Muscle of arm (tissue), 12 donors: Measurements from ENCODE around the gene RBFOX2. TPM values are rescaled to one million over a fixed set of nuclear protein-coding genes. Genes with fewer than 3 reads are reported as not detected.

Source experiments
- DNase-seq: peaks from one replicate; pipeline ENCODE4 v3.0.0-alpha.2; 2013
- polyA plus RNA-seq, 12 donors: library from polyadenylated mRNA; unstranded; fragments of 120-200 nt; gene quantifications; one replicate each; pipeline ENCODE4 v1.2.1, GENCODE V29; 2013; ENCODE audit not compliant: insufficient read length in 12 of 12

Gene RBFOX2
- polyA plus RNA-seq, 12 donors = 180 to 394 (median 218) TPM

- no peak for DNase-seq
Measured at GRCh38 chr22:35870517-35871293, 157.9 kb downstream of the RBFOX2 start.

- no peak for DNase-seq
Measured at GRCh38 chr22:35868938-35869337, 159.7 kb downstream of the RBFOX2 start.

- DNase-seq = no peak
Measured at GRCh38 chr22:35866651-35867050, 162.0 kb downstream of the RBFOX2 start.

DNA sequence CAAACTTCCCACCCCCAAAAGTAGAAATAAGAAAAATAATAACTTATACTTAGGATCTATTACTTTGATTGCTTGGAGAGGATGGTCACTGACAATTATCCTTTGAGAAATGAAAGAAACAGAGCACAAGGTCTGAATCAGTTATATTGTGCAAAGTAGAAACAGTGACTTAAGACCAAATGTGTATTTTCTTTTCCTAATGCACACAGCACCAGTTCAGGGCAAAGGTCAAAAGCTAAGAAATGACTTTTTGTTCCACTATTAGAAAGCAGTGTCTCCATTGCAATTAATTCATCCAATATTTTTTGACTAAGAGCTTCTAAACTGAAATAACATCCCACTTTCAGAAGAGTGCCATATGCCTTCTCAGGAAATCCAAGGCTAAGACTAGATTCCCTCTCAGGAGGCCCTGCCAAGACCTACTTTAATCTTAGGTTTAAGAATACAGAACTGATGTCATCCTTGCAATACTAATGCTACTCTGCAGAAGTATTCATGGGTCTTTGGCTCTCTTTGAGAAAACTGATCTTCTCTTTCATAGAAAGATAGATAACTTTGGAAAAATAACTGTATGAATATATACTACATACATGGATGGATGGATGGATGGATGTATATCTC, 164.0 kb downstream of the RBFOX2 start:
- no peak for DNase-seq

DNA sequence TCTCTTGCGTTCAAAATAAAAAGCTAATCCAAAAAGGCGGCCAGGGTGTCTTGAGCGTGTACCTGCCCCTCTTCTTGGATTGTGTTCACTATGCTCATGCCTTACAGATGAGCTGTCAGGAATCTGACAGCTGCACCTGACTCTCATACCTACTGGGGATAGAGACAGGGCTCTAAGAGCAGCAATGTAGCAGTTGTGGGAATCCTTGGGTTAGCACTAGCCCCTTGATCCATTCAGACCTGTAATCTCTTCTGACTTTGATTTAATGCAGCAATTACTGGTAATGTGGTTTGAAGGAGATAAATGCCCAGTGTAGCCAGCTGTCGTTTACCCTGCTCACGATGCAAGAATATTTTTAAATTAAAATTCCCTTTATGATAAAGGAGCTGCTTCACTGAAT, 165.2 kb downstream of the RBFOX2 start:
- DNase-seq = no peak

DNA sequence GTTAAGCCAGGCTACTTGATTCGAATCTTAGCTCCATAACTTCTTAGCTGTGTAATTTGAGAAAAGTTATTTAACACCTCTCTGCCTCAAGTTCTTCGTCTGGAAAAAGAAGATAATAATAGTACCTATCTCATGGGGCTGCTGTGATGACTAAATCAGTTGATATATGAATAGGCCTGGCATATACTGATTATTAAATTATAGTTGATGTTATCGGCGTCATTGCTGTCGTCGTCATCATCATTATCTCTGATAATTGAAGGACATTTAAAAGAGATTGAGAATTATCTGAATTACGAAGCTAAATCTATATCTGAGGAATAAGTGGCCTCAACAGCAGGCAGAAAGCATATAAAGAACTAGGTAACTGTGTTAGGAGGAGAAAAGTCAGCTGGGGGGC, 165.9 kb downstream of the RBFOX2 start:
- DNase-seq = no peak

DNA sequence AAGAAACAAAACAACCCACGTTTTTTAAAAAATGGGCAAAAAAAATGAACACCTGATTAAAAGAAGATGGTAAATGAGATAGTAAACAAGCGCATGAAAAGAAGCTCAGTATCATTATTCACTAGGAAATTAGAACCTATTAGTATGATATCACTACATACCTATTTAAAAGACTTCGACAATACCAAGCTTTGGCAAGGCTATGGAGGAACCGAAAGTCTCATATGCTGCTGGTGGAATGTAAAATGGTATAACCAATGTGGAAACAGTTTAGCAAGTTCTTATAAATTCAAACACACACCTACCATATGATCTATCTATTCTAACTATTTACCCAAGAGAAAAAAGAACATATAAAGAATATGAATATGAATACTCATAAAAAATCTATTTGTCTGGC, 167.2 kb downstream of the RBFOX2 start:
- DNase-seq = no peak

GRCh38 chr22:35860837-35861236, 167.8 kb downstream of the RBFOX2 start:
- DNase-seq = no peak

- no peak for DNase-seq
Measured at GRCh38 chr22:35860087-35860733, 168.4 kb downstream of the RBFOX2 start.

- DNase-seq = no peak
Measured at GRCh38 chr22:35854334-35854733, 174.3 kb downstream of the RBFOX2 start.

DNA sequence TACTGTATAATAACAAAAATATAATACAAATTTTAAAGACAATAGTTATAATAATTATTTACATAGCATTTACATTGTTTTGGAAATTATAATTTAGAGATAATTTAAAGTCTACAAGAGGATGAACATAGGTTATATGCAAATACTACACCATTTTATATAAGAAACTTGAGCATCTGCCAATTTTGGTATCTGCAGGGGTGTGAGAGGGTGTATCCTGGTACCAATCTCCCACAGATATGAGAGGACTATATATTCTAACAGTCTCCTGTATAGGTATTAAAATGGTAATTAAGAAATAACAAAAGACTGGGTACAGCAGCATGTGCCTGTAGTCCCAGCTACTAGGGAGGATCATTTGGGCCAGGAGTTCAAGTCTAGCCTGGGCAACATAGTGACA, 176.5 kb downstream of the RBFOX2 start:
- DNase-seq = no peak

GRCh38 chr22:35850831-35851230, 177.8 kb downstream of the RBFOX2 start:
- DNase-seq = no peak

DNA sequence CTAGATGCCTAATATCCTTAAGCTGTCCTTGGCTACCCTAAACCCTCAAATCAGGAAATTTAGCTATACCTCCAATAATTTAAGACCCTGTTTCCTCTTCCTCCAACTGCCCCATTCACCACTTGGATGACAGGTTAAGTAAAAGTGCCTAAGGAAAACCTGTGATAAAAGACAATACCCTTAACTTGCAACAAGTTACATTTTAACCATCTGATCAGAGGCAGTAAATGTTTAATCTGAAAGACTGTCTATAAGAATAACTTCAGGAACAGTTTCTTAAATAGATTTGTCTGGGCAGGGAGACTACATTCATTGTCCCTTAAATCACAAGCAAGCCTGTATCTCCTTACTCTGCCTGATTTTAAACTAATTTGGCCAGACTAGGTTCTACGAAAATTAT, 181.8 kb downstream of the RBFOX2 start:
- DNase-seq = no peak

GRCh38 chr22:35844886-35845285, 183.7 kb downstream of the RBFOX2 start:
- DNase-seq = no peak

GRCh38 chr22:35842954-35843353, 185.7 kb downstream of the RBFOX2 start:
- DNase-seq = no peak

- no peak for DNase-seq
Measured at GRCh38 chr22:35842519-35842913, 186.1 kb downstream of the RBFOX2 start.

GRCh38 chr22:35841907-35842518, 186.6 kb downstream of the RBFOX2 start:
- DNase-seq = no peak

DNA sequence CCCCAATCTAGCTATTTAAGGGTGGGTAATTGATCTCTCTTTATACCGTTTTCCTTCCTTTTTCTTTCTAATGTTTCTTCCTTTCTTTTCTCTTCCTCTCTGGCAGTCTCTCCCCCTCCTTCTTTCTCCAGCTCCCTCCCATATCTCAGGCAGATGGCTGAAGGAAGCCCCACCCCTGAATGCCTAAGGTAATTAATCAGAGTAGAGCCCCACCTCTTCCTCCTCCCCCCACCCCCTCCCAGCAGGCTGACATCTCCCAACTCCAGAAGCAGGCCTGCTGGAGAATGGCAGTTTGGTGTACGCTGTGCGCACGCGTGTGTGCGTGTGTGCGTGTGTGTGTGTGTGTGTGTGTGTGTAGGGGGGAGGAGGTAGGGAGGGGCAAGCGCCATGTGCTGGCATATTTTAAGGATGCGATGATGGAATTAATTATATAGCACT, 188.3 kb downstream of the RBFOX2 start:
- DNase-seq = peak; percentile 92

- peak; percentile 56 for DNase-seq
Measured at GRCh38 chr22:35839841-35840301, 188.8 kb downstream of the RBFOX2 start.

DNA sequence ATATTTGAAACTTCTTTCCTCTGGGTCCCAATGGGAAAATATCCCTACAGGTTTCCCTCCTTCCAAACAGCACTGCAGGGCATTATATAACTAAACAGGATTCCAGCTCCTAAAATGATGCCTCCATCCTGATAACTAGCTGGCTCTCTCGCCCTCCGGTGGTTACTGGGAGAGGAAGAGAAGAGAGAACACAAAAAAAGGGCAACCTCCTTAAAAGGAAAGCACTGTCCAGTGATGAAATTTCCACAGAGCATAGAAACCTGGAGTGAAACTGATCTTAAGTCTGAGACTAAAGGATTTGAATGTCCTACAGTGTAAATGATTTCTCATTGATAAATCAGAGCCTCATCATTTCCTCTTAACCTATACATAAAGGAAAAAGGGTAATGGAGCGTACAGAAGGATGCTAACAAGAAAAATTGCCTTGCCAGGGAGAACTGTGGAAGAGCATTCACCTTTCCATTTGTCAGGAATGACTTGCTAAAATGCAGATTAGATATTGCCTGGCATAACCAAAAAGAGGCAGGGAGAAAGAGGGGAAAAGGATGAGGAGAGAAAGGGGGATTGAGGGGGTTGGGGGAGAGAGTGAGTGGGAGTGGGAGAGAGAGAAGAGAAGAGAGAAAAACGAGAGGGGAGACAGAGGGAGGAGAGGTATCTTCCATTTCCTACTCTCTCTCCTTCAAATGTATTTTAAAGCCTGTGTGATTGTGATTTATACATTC, 189.6 kb downstream of the RBFOX2 start:
- DNase-seq = peak; percentile 54

DNA sequence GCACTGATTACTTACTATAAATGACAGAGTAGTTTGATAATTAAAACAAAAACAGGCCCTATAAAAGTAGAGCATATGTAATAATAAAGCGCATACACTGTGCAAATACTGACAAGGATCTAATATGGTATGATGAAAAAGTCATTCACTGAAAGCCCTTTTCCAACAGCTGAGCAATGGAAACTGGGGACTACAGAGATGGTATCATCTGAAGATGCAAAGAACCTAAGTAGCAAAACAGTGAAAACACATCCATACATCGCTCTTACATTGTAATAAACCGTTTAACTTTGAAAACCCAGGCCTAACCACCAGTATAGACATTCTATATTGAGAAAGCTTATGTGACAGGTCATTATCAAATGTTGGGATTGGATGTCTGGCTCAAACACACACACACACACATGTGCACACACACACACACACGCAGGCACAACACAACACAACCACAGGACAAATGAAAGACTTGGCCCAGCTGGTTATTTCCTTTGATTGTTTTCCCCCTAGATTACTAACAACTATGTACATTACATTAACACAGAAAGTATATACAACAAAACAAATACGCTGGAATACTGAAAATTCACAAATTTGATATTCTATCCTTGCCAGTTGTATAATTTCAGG, 191.4 kb downstream of the RBFOX2 start:
- DNase-seq = peak; percentile 31
